Neural cell (in vitro differentiated cells): ENCODE results near the gene CFAP99. TPM values are rescaled to one million over a fixed set of nuclear protein-coding genes. Genes with fewer than 3 reads are reported as not detected.

Experiments used
- H2AFZ ChIP-seq: fragments of 200-600, 300-800 bp; sonication (generic), shearing (Covaris generic); 2 replicates; pipeline ENCODE4 v1.6.0; 2014; ENCODE audit warnings: low read depth, mild to moderate bottlenecking, antibody characterized with exemption, low read length, moderate library complexity
- H3F3A ChIP-seq: fragments of 200-600 bp; shearing (Covaris generic); 2 replicates; pipeline ENCODE4 v1.6.1; 2016; ENCODE audit warnings: mild to moderate bottlenecking, moderate library complexity, mixed read lengths, antibody characterized with exemption, low read length; ENCODE audit not compliant: insufficient read depth, poor library complexity, severe bottlenecking
- H3K27ac ChIP-seq: fragments of 200-600, 300-800 bp; sonication (generic), shearing (Covaris generic); 2 replicates; pipeline ENCODE4 v1.5.1; 2014; ENCODE audit warnings: mild to moderate bottlenecking, low read length, moderate library complexity
- H3K27me3 ChIP-seq: fragments of 300-800, 200-600 bp; sonication (generic), shearing (Covaris generic); 2 replicates; pipeline ENCODE4 v1.6.0; 2014; ENCODE audit warnings: mild to moderate bottlenecking, low read depth, low read length, moderate library complexity; ENCODE audit not compliant: insufficient read depth
- H3K36me3 ChIP-seq: fragments of 300-800, 200-600 bp; sonication (generic), shearing (Covaris generic); 2 replicates; pipeline ENCODE4 v1.5.1; 2014; ENCODE audit warnings: mild to moderate bottlenecking, antibody characterized with exemption, low read length, moderate library complexity; ENCODE audit not compliant: insufficient read depth
- H3K4me2 ChIP-seq: fragments of 300-800, 200-600 bp; sonication (generic), shearing (Covaris generic); 2 replicates; pipeline ENCODE4 v1.6.0; 2014; ENCODE audit warnings: mild to moderate bottlenecking, low read length
- H3K4me3 ChIP-seq: fragments of 300-800, 200-600 bp; sonication (generic), shearing (Covaris generic); 2 replicates; pipeline ENCODE4 v1.5.1; 2014; ENCODE audit warnings: mild to moderate bottlenecking, low read length, moderate library complexity
- H3K79me2 ChIP-seq: fragments of 200-600 bp; shearing (Covaris generic); replicated peaks from 2 replicates; pipeline ENCODE4 v1.6.0; 2014; ENCODE audit warnings: mild to moderate bottlenecking, low read length, moderate library complexity; ENCODE audit not compliant: insufficient read depth
- H3K9ac ChIP-seq: fragments of 300-800, 200-600 bp; sonication (generic), shearing (Covaris generic); 2 replicates; pipeline ENCODE4 v1.6.1; 2016; ENCODE audit warnings: mild to moderate bottlenecking, low read length, mixed read lengths
- H3K9me2 ChIP-seq: fragments of 200-600 bp; shearing (Covaris generic); 2 replicates; pipeline ENCODE4 v1.6.1; 2016; ENCODE audit warnings: mild to moderate bottlenecking, low read length, mixed read lengths; ENCODE audit not compliant: insufficient read depth
- H3K9me3 ChIP-seq: fragments of 200-600, 300-800 bp; sonication (generic), shearing (Covaris generic); 2 replicates; pipeline ENCODE4 v1.6.1; 2016; ENCODE audit warnings: mild to moderate bottlenecking, mixed run types, low read length, moderate library complexity, mixed read lengths
- H4K20me1 ChIP-seq: fragments of 200-600 bp; shearing (Covaris generic); 2 replicates; pipeline ENCODE4 v1.6.1; 2016; ENCODE audit warnings: mild to moderate bottlenecking, mixed run types; ENCODE audit not compliant: insufficient read depth
- EP300 ChIP-seq: fragments of 450-650 bp; conservative IDR thresholded peaks from 2 replicates; pipeline ENCODE4 v1.6.1; 2014; ENCODE audit warnings: antibody characterized with exemption, mild to moderate bottlenecking, moderate library complexity; ENCODE audit not compliant: poor library complexity, severe bottlenecking
- EZH2 ChIP-seq: fragments of 200-600, 300-800 bp; shearing (Covaris generic), sonication (generic); IDR thresholded peaks from 2 replicates; pipeline ENCODE4 v1.6.1; 2014; ENCODE audit warnings: antibody characterized with exemption, low read length, borderline replicate concordance, mild to moderate bottlenecking; ENCODE audit not compliant: insufficient read depth, poor library complexity, severe bottlenecking
- MXI1 ChIP-seq: fragments of 450-650 bp; conservative IDR thresholded peaks from 2 replicates; pipeline ENCODE4 v1.6.1; 2014; ENCODE audit warnings: antibody characterized with exemption, mild to moderate bottlenecking; ENCODE audit not compliant: poor library complexity, severe bottlenecking
- POLR2AphosphoS5 ChIP-seq: IDR thresholded peaks from 2 replicates; pipeline ENCODE4 v1.6.1; 2012
- RAD21 ChIP-seq: fragments of 450-650 bp; conservative IDR thresholded peaks from 2 replicates; pipeline ENCODE4 v1.6.1; 2014; ENCODE audit warnings: antibody characterized with exemption, mild to moderate bottlenecking, moderate library complexity
- SMC3 ChIP-seq: fragments of 450-650 bp; conservative IDR thresholded peaks from 2 replicates; pipeline ENCODE4 v1.6.1; 2014; ENCODE audit warnings: antibody characterized with exemption, mild to moderate bottlenecking, moderate library complexity; ENCODE audit not compliant: poor library complexity
- TAF1 ChIP-seq: IDR thresholded peaks from 2 replicates; pipeline ENCODE4 v1.6.1; 2012; ENCODE audit warnings: low read depth
- polyA plus RNA-seq: library from polyadenylated mRNA; depleted of rRNA; stranded (reverse); fragments of >200 nt; gene quantifications from 2 replicates; pipeline ENCODE4 v1.2.3, GENCODE V29; 2014
- TF ChIP-seq, protein P1 (sequence below): fragments of 450-650 bp; IDR thresholded peaks from 2 replicates; pipeline ENCODE4 v1.5.1; 2014; ENCODE audit warnings: antibody characterized with exemption, mild to moderate bottlenecking, moderate library complexity; ENCODE audit not compliant: poor library complexity, severe bottlenecking
- TF ChIP-seq, protein P2 (sequence below): IDR thresholded peaks from 2 replicates; pipeline ENCODE4 v1.6.1; 2012; ENCODE audit warnings: borderline replicate concordance

Gene CFAP99
- polyA plus RNA-seq, 1 donor from 2014 or later = not detected

DNA sequence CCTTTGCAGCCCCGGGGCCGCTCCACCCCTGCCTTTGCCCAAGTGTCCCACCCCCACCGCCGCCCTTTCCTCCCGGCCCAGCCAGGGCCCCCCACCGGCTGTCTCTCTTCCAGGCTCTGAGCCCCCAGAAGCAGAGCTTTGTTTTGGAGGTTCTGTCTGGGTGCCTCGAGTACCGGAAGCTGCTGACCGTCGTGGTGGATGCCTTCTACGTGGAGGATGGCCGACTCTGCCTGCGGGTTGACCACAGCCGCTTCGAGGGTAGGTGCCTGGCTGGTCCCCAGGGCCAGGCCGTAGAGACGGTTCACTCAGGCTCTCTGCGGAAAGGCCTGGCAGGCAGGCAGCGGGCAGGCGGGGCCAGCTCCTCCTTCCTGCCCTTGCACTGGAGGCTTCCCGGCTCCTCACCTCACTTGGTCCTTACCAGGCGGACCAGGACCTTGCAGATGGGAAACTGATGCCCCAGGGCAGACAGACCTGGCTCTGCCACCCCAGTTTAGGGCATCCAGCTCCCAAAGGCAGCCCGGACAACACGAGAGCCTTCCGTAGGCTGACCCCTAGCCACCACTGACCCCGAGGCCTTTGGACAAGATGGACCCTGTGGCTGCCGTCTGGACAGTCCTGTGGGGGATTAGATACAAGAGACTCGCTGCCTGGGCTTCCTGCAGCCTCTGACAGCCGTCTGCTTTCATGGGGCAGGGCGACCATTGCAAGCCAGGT, 18.2 kb downstream of the CFAP99 start:
- Histone ChIP-seq H2AFZ (no peak overlapping the region), H3K79me2 (no peaks in the 10 kb centered on the region), H3K9ac (no peak overlapping the region), H3K4me3 (no peak overlapping the region), H3F3A (no peaks in the 10 kb centered on the region), H3K27ac (no peak overlapping the region), H3K4me2 (no peak overlapping the region), H4K20me1 (no peaks in the 10 kb centered on the region), H3K9me3 (no peaks in the 10 kb centered on the region), H3K27me3 (no peaks in the 10 kb centered on the region), H3K36me3 (no peaks in the 10 kb centered on the region), H3K9me2 (no peaks in the 10 kb centered on the region)
- no peak for TF ChIP-seq TAF1
- no peak for TF ChIP-seq RAD21
- no peak for TF ChIP-seq EP300
- no peak for TF ChIP-seq MXI1
- TF ChIP-seq, protein P1, sequence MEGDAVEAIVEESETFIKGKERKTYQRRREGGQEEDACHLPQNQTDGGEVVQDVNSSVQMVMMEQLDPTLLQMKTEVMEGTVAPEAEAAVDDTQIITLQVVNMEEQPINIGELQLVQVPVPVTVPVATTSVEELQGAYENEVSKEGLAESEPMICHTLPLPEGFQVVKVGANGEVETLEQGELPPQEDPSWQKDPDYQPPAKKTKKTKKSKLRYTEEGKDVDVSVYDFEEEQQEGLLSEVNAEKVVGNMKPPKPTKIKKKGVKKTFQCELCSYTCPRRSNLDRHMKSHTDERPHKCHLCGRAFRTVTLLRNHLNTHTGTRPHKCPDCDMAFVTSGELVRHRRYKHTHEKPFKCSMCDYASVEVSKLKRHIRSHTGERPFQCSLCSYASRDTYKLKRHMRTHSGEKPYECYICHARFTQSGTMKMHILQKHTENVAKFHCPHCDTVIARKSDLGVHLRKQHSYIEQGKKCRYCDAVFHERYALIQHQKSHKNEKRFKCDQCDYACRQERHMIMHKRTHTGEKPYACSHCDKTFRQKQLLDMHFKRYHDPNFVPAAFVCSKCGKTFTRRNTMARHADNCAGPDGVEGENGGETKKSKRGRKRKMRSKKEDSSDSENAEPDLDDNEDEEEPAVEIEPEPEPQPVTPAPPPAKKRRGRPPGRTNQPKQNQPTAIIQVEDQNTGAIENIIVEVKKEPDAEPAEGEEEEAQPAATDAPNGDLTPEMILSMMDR = no peak
- no peak for TF ChIP-seq POLR2AphosphoS5
- TF ChIP-seq EZH2 = no peak
- TF ChIP-seq, protein P2, sequence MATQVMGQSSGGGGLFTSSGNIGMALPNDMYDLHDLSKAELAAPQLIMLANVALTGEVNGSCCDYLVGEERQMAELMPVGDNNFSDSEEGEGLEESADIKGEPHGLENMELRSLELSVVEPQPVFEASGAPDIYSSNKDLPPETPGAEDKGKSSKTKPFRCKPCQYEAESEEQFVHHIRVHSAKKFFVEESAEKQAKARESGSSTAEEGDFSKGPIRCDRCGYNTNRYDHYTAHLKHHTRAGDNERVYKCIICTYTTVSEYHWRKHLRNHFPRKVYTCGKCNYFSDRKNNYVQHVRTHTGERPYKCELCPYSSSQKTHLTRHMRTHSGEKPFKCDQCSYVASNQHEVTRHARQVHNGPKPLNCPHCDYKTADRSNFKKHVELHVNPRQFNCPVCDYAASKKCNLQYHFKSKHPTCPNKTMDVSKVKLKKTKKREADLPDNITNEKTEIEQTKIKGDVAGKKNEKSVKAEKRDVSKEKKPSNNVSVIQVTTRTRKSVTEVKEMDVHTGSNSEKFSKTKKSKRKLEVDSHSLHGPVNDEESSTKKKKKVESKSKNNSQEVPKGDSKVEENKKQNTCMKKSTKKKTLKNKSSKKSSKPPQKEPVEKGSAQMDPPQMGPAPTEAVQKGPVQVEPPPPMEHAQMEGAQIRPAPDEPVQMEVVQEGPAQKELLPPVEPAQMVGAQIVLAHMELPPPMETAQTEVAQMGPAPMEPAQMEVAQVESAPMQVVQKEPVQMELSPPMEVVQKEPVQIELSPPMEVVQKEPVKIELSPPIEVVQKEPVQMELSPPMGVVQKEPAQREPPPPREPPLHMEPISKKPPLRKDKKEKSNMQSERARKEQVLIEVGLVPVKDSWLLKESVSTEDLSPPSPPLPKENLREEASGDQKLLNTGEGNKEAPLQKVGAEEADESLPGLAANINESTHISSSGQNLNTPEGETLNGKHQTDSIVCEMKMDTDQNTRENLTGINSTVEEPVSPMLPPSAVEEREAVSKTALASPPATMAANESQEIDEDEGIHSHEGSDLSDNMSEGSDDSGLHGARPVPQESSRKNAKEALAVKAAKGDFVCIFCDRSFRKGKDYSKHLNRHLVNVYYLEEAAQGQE = no peak
- TF ChIP-seq SMC3 = no peak

DNA sequence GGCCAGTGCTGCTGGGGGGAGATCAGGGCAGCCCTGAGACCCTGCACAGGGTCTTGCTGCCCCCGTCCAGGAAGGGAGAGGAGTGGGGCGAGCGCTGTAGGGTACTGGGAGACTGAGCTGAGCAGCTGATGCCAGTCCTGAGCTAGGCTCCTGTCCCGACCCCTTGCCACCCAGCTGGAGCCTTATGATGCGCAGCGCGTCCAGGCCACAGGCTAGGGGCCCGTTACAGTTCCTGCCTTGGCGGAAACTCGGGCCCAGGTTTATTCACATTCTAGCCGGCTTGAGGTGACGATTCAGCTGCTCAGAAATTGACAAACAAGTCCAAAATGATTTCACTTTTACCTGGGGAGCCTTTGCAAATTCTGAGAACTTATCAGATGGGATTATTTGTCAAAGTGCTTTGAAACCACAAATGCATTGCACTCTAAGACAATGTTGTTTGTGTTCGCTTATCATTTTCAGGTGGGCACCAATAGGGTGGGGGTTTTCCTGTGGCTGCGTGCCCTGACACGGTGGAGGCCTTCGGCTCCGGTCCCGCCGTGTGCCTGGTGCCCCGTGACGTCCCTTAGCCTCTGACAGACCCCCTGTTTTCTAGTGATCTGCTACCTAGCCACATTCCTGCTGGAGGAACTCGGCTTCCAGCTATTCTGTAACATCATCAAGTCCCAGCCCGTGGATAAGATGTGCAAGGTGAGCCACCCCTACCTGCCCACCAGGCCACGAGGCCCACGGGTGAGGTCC, 18.9 kb downstream of the CFAP99 start:
- Histone ChIP-seq H3K79me2 (no peaks in the 10 kb centered on the region), H3K36me3 (no peaks in the 10 kb centered on the region), H3K9ac (no peak overlapping the region), H4K20me1 (no peaks in the 10 kb centered on the region), H3K27me3 (no peaks in the 10 kb centered on the region), H3K9me2 (no peaks in the 10 kb centered on the region), H3K9me3 (no peaks in the 10 kb centered on the region), H3K27ac (no peak overlapping the region), H3K4me2 (no peak overlapping the region), H3F3A (no peaks in the 10 kb centered on the region), H3K4me3 (no peak overlapping the region), H2AFZ (no peak overlapping the region)
- TF ChIP-seq, protein P1 = no peak
- no peak for TF ChIP-seq TAF1
- no peak for TF ChIP-seq RAD21
- no peak for TF ChIP-seq POLR2AphosphoS5
- no peak for TF ChIP-seq MXI1
- TF ChIP-seq EP300 = no peak
- TF ChIP-seq EZH2 = no peak
- TF ChIP-seq SMC3 = no peak
- TF ChIP-seq, protein P2 = no peak
